CD1c-positive myeloid dendritic cell (primary cell): ENCODE measurements around the gene AMBRA1.
A peak's percentile ranks its signal among the peaks of the same experiment; 100 is the strongest.

Experiments used
- DNase-seq: peaks from one replicate; pipeline ENCODE4 v3.0.0-alpha.2; 2016; ENCODE audit errors: extremely low spot score

The AMBRA1 gene

DNA sequence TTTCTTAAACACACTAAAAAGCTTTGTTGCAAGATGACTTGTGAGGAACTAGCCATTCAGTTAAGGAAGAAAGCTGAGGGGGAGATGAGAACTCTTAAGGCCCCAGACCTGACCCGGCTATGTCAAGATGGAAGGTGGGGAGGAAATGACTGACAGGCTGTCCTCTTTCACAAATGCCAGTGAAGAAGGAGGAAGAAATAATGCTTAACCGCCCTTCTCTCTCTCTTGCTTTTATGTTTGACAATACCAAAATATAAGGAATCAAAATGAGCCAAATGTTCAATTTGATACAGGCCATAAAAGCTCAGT is 87.4 kb downstream of the AMBRA1 start:
- DNase-seq: no peak

DNA sequence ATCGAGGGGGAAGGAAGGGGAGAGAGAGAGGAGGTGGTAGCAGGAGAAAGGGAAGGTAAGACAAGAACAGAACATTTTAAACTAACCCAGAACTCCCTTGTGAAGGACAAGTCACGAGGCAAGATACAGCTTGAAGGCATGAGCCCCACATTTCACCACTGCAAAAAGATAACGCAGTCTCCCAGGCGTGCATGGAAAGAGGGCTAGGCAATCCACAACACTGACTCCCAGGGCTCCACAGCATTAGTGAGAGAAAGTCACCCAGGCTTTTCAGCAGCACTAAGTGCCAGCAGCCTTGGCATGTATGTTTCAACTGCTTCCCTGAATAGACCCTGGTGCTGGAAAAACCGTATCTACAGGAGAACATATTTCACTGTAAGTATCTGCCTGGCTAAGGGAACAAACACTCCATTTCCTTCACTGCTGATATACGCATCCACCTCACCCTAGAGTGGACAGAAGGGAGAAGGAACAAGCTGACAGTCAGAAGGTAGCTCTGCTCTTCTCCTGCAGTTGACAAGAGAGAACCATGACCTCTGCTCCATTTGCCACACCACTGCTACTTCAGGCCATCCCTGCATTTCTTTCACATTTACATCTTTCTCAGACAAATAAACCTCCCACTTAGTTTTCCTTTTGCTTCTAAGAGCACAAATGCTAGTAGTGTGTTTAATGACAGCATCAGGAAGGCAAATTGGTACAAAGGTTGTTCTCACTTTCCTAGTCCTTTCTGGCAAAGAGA is 87.9 kb downstream of the AMBRA1 start:
- no peak for DNase-seq

DNA sequence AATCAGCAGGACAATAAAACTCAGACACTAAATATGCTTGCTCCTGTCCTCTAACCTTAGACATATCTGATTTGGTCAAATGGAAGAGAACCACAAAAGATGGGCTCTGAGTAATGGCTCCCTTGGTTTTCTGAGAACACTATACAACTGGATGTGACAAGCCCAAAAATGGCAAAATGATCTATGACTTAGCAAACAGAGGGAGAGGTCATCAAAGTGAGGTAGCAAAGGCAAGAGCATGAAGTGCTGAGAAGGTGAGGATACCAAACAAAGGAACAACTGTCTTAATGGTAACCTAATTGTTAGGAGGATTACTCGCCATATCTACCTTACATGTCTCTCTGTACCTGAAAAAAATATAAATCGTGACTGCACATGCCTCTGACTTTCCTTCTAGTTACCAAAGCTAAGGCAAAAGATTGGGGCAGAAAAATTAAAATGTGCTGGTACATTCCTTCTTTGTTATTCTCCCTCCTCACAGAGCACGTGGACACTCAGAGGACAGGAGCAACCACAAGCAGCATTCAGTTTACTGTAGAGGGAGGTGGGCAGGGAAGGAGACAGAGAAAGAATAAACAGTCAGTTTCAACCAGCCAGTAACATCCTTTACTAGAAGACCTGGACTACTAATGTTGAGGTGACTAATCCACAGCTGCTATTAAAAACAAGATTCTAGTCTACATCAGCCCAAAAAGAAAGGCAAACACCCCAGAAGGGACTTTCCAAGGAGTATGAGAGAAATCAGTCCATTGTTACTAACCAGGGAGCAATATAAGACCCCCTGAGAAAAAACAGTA is 88.8 kb downstream of the AMBRA1 start:
- no peak for DNase-seq

DNA sequence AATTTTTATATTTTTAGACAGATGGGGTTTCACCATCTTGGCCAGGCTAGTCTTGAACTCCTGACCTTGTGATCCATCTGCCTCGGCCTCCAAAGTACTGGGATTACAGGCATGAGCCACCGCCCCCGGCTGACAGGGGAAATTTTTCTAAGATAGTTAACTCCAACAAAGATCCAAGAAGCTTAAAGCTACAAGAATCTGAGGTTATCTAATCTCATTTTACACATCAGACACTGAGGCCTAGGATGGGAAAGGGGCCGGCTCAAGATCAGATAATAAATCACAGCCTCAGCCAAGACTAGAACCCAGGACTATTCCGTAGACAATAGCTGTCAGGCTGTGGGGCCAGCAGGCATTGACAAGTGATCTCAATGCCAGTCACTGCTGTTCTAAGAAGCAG is 94.0 kb downstream of the AMBRA1 start:
- no peak for DNase-seq

DNA sequence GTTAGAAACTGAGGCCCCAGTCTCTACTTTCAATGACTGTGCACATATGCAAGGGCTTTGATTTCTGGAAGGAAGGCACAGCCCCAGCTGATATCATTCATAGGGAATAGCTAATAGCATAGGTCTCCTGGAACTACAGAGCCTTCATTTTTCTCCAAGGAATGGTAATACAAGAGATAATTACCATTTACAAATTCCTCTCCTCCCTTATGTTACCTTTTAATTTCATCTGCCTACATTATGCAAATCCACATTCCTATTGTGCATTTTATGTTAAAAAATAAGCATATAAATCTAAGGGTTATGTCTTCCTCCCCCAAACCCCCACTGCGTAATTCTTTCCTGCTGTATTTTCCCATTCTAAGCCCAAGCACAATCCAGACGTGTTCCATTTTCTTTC is 94.9 kb downstream of the AMBRA1 start:
- no peak for DNase-seq

GRCh38 chr11:46498179-46498578 is 95.6 kb downstream of the AMBRA1 start:
- no peak for DNase-seq

GRCh38 chr11:46497498-46497897 is 96.3 kb downstream of the AMBRA1 start:
- no peak for DNase-seq

DNA sequence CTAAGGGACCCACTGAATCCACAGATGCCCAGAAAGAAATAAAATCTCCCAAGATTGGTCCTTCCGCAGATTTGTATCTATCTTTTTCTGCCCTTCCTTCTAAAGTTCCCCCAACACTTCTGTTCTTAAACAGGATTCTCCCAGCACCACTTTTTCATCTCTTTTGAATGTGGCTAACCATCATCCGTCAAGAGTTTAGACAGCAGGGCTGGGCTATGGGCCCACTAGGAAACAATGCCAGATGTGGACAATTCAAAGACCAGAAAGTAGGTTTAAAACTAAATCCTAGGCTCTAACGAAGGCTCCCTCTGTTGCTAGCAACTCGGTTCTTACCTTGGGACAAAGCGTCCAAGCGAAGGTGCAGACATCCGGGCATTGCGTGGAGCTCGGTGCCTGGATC is 100.0 kb downstream of the AMBRA1 start:
- DNase-seq: no peak

DNA sequence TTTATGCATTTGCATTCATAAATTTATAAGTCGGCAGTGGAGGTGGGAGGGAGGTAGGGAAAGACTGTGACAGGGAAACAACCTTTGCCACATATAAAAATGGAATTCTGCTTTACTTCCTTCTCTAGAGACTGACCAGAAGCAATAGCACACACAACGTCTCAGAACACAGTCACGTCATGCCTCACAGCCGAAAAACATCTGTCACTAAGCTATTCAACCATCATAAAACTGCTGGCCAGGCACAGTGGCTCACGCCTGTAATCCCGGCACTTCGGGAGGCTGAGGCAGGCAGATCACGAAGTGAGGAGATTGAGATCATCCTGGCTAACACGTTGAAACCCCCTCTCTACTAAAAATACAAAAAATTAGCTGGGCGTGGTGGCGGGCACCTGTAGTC is 101.3 kb downstream of the AMBRA1 start:
- DNase-seq: no peak

- no peak for DNase-seq
These were observed 102.0 kb downstream of the AMBRA1 start for GRCh38 chr11:46491661-46492330.

GRCh38 chr11:46490666-46491065 is 103.2 kb downstream of the AMBRA1 start:
- no peak for DNase-seq

DNA sequence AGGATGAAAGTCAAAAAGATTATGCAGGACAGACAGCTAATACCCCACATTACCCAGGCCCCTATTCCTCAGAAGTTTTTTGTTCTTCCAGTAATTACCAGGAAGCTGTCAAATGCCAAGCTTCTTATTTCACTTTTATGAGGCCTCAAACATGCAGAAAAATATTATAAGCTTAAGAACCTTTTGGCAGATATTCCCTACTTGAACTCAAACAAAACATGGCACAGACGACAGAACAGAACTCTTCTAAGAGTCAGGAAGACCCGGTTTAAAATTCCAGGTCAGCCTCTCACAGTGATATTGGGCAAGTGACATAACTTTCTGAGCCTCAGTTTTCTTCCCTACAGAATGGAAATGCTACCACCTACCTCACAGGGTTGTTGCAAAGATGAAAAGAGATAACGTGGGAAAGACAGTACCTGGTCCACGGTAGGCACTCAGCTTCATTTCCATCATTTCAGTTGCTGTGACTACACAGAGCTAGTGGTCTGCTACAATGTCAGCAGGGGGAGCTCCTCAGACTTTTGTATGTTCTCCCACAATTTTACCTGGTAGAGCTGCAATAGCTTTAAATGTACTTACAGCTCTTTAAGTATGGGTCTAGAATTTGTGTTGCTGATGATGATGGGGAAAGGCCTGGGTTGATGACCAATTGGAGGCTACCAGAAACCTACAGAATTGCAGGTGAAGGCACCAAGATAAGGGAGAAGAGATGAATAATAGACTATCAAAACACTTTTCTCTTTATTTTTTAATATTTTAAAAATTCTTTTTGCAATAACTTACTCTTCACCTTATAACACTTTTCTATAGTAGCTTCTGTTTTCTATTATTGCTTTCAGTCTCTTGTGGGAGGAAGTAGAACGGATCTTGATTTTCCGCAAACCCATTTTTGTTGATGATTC is 103.9 kb downstream of the AMBRA1 start:
- peak; percentile 48 for DNase-seq

DNA sequence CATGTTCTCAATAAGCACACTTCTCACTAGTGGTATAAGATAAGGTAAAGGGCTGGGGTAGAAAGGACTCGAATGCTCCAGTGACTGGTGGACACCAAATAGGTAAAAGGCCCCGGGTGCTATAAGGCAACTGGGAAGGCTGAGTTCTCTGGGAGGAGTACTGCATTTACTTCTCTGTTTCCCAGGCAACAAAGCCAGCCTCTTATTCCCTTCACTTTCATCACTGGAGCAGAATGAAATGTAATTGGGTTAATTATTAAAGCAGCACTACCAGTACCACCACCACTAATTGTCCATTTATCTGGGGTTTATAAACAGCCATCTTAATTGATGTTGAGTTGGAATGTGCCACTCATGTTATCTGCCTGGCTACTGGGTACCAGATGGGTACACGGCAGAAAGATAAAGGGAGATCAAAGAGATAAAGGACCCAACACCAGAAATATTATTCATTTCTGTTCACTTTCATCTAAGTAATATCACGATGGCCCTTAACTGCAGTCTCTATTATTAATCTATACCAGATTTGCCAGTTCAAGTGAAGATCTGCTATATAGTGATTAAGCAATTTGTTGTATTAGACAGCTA is 107.9 kb downstream of the AMBRA1 start:
- DNase-seq: no peak

GRCh38 chr11:46484101-46484500 is 109.7 kb downstream of the AMBRA1 start:
- DNase-seq: no peak

DNA sequence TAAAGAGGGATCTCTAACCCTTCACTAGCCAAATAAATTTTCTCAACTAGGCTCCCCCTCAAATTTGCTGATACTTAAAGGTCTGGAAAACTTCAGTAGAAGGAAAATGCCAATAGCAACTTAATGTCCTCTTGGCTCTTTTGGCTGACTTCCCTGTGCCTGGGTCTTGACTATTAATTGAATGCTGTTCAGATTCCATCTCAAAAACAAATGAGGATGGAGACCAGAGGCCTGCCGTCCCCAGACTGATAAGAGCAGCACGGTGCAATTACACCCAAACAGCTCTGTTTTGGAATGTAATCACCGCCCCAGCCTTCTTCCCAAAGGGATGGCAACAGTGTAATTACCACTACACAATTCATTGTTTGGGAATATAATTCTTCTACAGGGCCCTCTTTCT is 112.9 kb downstream of the AMBRA1 start:
- no peak for DNase-seq

DNA sequence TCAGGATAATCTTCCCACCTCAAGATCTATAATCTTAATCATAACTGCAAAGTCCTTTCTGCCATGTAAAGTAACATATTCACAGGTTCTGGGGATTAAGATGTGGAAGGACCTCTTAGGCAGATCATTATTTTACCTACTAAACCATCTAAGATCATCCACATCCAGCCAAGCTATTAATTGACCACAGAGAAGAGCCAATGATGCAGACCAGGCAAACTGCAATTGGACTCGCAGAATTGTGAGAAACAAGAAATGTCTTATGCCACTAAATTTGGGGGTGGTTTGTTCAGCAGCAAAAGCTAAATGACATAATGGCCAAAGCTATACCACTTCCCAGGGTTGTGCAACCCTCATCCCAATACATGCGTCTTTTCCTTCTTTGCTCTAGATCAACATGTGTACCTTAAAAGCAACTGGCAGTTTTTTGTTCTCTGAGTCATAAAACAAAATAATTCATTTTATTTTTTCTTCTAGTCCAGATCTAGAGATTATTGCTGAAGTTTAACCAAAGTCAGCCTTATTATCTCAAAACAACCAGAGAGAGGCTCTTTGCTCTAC is 113.6 kb downstream of the AMBRA1 start:
- no peak for DNase-seq

- no peak for DNase-seq
These were observed 114.2 kb downstream of the AMBRA1 start for GRCh38 chr11:46479601-46480000.

DNA sequence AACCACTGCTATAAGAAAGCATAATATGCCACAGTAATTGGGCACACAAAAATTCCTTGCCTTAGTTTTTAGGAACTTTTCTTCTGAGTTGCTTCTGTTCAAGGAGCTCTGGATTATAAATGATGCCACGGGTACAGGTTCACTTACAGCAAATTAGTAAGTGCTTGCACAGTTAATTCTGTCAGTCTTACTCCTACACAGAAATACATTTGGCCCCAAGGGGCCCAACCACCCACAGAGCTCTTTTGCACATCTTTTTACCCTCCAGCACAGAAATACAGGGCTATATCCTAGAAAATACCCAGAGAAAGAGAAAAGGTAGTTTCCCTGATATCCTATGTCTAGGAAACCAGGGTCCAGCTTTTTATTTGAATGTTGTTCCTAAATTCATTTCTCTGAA is 115.6 kb downstream of the AMBRA1 start:
- DNase-seq: no peak

GRCh38 chr11:46477136-46477535 is 116.7 kb downstream of the AMBRA1 start:
- no peak for DNase-seq

- DNase-seq: no peak
These were observed 117.8 kb downstream of the AMBRA1 start for GRCh38 chr11:46475926-46476545.
